Choroid plexus epithelial cell (primary cell): ENCODE data around the gene RELL1.

Source experiments
- DNase-seq: peaks from one replicate; pipeline ENCODE4 v3.0.0-alpha.2; 2010; ENCODE audit warnings: low read depth
- H3K4me3 ChIP-seq: 2 replicates; pipeline ENCODE4 v1.5.1; 2011; ENCODE audit warnings: low read depth, mild to moderate bottlenecking, control low read depth, low read length, moderate library complexity
- TF ChIP-seq, protein P1 (sequence below): conservative IDR thresholded peaks from 2 replicates; pipeline ENCODE4 v1.5.1; 2011; ENCODE audit warnings: low read depth, mild to moderate bottlenecking, control low read depth, inconsistent platforms, low read length, moderate library complexity

RELL1 gene

DNA sequence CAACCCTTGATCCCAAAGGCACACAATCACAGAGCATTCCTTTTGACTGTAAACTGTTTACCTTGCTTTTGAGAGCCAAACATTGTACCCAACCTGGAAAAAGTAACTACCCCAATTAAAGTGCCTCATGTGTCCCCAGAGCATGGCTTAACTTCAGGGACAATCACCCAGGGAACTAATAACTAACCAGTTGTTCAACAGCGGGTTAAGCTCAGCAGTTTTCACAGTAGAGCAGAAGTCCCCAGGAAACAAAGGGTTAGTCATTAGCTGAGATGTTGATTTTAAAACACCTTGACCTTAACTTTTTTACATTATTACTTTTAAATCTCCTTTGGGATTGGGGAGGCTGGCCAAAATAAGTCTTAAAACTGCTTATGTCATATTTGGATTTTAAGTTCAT, 94.8 kb downstream of the RELL1 start:
- TF ChIP-seq, protein P1, sequence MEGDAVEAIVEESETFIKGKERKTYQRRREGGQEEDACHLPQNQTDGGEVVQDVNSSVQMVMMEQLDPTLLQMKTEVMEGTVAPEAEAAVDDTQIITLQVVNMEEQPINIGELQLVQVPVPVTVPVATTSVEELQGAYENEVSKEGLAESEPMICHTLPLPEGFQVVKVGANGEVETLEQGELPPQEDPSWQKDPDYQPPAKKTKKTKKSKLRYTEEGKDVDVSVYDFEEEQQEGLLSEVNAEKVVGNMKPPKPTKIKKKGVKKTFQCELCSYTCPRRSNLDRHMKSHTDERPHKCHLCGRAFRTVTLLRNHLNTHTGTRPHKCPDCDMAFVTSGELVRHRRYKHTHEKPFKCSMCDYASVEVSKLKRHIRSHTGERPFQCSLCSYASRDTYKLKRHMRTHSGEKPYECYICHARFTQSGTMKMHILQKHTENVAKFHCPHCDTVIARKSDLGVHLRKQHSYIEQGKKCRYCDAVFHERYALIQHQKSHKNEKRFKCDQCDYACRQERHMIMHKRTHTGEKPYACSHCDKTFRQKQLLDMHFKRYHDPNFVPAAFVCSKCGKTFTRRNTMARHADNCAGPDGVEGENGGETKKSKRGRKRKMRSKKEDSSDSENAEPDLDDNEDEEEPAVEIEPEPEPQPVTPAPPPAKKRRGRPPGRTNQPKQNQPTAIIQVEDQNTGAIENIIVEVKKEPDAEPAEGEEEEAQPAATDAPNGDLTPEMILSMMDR, result no peak
- DNase-seq, result no peak
- H3K4me3 ChIP-seq, result no peak overlapping the region

GRCh38 chr4:37590016-37590415, 96.2 kb downstream of the RELL1 start:
- no peak overlapping the region for H3K4me3 ChIP-seq
- TF ChIP-seq, protein P1, result no peak
- DNase-seq, result no peak

GRCh38 chr4:37588150-37588549, 98.0 kb downstream of the RELL1 start:
- TF ChIP-seq, protein P1, result no peak
- DNase-seq, result no peak
- H3K4me3 ChIP-seq, result no peak overlapping the region

- DNase-seq, result no peak
- TF ChIP-seq, protein P1, result no peak
- H3K4me3 ChIP-seq, result no peak overlapping the region
These were observed 100.0 kb downstream of the RELL1 start for GRCh38 chr4:37586194-37586593.

DNA sequence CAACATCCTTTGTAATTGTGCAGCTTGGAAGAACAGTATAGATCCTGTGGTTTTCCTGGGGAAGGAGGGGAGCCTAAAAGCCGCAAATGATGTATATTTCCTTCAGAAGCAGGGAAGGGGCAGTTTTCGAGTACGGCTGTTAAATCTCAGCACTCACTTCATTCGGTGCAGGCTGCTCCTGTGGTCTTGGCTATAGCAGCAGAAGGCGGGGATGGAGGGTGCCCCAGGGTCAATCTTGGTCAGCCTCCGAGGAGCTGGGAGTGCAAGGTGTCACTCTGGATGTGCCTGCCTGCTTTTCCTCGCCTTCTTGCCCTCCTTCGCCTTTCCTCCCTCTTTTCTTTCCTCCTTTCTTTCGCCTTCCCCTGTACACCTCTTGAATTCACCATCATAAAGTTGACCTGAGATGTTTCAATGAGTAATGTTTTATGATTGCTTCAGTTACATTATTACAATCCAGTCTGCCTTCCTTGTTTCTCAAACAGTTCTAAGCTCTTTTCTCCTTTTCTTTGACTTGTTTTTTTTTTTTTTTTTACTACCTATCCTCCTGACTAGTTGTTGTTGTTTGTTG, 101.6 kb downstream of the RELL1 start:
- TF ChIP-seq, protein P1, result no peak
- no peak for DNase-seq

GRCh38 chr4:37584071-37584470, 102.1 kb downstream of the RELL1 start:
- TF ChIP-seq, protein P1, result no peak
- no peak overlapping the region for H3K4me3 ChIP-seq
- DNase-seq, result no peak

More for the DNA sequence above, 101.6 kb downstream of the RELL1 start:
- no peak overlapping the region for H3K4me3 ChIP-seq

DNA sequence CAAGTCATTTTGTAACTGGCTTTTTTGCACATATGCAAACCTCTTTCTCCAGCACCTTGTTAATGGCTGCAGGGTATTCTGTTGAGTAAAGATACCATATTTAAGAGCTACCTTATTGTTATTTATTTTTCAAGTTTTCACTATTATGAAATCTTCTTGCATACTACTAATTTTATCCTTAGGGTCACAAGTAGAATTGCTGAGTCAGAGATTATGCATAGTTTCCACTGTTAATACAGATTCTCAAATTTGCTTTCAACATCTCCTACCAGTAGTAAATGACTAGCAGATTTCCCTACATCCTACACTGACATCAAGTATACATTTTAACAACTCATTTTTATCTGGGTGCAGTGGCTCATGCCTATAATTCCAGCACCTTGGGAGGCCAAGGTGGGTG, 112.6 kb downstream of the RELL1 start:
- DNase-seq, result peak; percentile 4
- TF ChIP-seq, protein P1, result no peak
- no peak overlapping the region for H3K4me3 ChIP-seq
